HG03196 (cell line): ENCODE results near the gene CD34.
"Not testable (repeated sequence)": the region's sequence is repeated elsewhere in the genome, so short reads cannot be mapped to it uniquely, and the experiment has no call there.

Source experiments
- ATAC-seq: cut with Tn5 transposase; IDR thresholded peaks from one replicate; pipeline ENCODE4 v1.9.1; 2021; ENCODE audit not compliant: unreplicated experiment

Gene CD34

DNA sequence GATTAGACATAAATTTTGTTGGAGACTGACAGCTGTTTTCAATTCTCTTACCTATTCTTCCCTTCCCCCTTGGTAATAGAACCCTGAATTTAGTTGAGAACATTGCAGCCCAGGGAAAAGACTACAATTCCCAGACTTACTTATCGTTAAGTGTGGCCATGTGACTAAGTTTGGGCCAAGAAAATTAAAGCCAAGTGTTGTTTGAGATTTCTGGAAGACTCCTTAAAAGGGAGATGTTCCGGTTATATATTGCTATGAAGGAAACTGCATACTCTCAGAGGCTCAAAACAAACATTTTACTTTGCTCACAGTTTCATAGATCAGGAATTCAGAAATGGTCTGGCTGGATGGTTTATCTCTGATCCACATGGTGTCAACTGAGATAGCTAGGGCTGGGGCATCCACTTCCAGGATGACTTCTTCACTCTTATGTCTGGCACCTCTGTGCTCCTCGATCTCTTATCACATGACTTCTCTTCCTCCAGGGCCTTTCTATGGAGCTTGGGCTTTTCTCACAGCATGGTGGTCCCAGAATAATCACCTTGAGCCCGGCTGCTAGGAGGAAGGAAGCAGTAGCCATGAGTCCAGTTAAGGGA is 22.4 kb upstream of the CD34 start:
- no peak for ATAC-seq

DNA sequence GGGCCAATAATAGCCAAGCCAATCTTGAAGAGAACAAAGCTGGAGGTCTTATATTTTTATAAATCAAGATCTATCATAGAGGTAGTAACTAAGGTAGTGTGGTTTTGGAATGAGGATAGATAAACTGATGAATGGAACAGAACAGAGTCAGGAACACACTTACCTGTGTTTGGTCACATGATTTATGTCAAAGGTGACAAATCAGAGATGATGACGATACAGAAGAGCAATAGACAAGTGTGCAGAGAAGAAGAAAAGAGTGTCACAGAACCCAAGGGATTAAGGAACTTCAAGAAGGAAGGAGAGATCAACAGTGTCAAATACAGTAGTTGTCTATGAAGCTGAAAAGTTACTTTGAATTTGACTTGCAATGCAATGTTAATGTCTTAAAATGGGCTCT is 16.1 kb upstream of the CD34 start:
- no peak for ATAC-seq

DNA sequence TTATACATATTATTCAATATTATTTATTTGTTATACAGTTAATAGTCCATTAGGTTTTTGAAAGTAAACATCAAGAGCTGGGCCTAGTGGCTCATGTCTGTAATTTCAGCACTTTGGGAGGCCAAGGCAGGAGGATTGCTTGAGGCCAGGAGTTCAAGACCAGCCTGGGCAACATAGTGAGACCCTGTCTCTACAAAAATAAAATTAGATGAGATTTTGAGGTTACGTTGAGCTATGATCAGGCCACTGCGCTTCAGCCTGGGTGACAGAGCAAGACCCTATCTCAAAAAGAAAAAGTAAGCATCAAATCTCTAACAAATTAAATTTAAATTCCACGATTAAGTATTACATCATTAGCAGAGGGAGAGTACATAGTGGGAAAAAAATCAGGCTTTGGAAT is 15.0 kb upstream of the CD34 start:
- ATAC-seq = not testable (repeated sequence)

DNA sequence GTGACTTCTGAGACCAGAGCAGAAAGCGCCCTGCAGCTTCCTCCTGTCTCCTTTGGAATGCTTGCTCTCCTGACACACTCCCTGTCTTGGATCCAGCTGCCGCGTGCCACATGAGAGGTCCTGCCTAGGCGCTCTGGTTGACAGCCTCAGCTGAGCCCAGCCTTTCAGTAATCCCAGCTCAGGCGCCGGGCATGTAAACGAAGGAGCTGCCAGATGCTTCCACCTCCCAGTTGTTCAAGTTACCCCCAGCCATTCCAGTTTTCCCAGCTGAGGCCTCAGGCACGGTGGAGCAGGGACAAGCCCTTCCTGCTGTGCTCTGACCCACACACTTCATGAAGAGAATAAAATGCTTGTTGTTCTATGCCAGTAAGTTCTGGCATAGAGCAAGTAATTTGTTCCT is 14.3 kb upstream of the CD34 start:
- ATAC-seq = no peak

DNA sequence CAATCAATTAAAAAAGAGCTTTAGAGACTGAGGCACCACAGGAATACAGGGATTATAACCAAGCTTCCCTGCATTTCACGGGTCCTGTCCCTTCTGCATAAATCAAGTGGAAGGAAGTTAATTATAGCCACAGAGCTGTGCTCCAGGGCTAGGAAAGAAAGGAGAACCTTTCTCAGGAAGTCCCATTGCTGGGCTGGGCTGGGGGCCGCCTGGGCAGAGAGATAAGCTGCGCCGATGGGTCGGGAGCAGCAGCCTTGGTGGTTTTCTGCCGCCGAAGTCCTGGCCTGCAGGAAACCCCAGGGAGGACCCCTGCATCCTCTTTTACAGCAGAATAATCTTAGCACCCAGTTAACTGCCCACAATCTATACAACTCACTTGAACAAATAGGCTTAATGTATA is 12.6 kb upstream of the CD34 start:
- no peak for ATAC-seq

DNA sequence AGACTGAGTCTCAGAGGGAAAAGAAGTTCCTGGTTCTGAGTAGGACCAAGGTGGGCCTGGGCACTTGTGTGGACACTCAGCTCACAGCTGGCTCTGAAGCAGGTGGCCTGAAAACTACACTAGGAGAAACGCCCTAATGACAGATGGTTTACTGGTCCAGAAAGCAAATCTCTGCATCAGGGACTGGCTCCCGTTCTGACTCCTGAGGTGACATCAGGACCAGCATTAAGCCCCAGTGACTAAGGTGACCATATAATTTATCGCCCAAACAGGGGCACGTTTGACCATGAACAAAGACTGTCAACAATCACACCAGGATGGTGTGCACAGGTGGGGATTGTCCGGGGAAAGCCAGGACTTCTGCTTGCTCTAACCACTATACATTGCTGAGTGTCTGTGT is 12.2 kb upstream of the CD34 start:
- ATAC-seq = no peak

DNA sequence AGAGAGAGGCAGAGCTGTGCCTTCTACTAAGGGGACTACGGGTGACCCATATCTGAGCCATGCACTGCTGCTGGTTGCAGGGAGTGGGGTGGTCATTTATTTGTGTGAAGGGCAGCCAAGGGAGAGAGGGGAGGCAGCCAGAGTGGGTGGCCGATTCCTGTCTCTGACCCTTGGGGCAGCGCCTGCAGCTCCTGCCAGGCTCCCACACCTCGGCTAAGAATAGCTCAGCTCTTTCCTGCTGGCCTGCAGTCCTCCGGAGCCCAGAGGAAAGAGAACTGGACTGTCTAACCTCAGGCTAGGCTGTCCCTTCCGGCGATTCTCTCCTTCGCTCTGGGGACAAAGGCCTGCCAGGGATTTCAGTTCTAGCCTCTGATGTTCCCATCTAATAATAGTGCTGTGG is 11.6 kb upstream of the CD34 start:
- ATAC-seq = no peak

DNA sequence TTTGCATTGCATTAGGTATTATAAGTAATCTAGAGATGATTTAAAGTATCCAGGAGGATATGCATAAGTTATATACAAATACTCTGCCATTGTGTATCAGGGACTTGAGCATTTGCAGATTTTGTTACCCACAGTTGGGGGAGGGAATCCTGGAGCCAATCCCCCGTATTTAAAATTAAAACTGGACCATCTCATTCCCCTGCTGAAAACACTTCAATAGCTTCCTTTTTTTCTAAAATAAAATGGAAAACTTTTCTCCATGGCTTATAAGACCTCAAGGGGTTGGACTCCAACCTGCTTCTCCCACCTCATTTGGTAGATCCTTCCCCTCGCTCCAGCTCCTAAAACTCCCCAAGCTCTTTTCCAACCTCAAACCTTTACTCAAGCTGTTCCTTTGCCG is 10.4 kb upstream of the CD34 start:
- no peak for ATAC-seq

DNA sequence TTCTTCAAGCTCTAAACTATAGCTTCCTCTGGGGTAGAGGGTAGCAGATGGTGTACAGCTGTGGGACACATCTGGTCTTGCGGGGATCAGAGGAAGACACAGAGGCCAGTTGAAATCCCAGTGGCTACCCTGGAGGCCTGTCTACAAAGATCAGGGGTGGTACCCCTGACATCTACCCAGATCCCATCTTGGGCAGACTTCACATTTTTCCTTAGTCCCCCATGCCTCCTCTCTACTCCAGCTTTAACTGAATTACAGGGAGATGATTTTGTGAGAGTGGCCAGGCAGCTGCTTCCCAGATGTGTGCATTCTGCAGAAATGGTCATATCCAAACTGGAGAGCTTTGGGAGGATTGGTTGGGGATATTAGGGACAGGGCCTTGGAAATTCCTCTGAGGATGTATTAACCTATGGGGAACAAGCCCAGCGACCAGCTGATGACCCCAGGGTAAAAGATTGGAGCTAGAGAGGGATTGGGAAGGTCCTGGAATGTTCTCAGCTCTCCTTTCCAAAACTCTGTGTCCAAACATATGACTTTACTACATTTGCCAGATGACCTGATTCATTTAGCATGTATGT is 9.6 kb upstream of the CD34 start:
- ATAC-seq = no peak

DNA sequence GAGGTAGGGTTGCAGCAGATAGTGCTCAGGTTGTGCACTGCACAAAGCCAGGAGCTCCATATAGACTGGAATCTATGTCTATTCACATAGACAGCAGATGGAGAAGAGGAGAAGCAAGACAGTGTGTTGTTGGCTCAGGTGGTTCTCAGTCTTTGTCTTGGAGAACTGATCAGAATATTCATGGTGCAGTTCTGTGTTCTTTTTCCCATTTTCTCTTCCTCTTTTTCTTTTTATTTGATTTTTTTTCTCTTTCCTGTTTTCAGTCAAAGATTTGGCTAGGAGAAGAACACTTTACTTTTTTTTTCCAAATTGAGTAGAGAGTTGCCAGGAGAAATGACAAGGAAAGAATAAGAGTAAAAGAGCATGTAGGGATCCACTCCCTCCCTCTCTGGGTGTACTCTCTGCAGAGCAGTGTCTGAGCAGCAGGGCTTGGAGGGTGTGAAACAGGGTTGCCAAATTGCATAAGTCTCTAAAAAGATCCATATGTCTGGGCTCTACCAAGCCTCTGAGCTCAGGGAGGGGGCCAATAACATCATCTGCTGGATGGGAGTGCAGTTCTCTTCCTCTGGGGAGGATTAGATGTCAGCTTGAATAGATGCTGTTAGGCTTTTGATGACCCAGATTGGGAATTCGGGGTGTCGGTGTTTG is 8.7 kb upstream of the CD34 start:
- ATAC-seq = no peak

DNA sequence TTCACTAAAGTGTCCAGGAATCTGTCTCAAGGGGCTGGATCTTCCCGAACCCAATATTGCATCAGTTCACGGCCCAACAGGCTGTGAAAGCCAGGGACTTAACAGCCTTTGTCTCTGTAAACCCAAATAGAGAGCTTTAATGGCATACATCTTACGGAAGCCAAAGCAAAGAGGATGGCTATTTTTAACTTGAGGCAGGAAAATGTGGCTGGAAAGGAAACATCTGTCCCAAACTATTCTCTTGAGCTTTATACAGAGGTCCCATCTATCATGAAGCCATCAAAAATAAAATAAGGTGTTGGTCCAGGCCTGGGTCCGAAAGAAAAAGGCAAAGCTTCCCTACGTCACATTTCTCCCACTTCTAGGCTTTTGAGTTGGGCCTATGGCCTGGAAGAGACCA is 7.7 kb upstream of the CD34 start:
- ATAC-seq = no peak

DNA sequence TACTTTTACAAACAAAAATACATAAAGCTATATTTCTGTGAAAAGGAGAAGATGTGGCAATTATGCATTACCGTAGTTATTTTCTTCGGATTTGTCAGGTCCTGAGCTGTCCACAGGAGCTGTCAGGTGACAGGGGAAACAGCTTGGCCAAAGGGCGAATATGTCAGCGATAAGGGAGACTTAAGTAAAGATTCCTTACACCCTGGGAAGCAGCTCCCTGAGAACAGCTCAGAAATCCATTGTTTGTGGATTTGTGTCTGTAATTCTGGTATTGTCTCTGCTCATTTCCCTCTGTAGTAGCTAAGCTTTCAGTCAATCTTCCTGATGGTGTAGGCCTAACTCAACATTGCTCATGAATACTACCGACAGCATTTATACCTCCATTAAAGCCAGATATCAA is 7.1 kb upstream of the CD34 start:
- ATAC-seq = no peak

DNA sequence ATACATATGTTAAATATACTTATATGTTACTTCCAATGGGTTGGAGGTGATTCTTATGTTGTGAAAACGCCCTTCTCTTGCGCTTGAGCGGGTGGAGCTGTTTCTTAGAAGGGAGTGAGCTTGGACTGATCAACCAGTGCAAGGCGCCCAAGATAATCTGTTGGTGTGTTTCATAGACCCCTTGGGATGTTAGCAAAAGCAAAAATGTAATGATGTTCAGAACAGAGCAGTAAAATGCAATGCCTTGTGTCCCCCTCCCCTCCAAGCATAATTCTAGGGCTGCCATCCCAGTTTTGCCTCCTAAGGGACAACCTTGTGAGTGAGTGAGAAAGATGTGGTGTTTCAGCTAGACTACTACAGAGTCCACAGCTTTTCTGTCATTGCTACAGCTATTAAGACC is 6.2 kb upstream of the CD34 start:
- no peak for ATAC-seq

DNA sequence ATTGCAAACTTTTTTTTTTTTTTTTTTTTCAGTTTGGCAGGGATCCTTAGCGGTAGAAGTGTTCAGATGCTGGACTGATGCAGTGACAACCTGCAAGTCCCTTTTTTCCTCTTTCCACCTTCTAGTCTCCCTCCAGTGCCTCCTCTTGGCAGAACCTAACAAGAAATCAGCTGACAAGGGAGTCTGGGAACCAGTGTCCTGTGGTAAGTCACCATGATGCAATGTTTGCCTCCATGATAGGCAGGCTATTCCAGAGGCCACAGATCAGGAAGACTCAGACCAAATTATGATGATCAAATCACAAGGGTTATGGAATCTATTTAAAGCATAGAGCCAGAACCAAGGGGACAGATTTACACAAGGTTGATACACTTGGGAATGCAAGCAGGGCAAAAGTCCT is 3.0 kb upstream of the CD34 start:
- no peak for ATAC-seq

DNA sequence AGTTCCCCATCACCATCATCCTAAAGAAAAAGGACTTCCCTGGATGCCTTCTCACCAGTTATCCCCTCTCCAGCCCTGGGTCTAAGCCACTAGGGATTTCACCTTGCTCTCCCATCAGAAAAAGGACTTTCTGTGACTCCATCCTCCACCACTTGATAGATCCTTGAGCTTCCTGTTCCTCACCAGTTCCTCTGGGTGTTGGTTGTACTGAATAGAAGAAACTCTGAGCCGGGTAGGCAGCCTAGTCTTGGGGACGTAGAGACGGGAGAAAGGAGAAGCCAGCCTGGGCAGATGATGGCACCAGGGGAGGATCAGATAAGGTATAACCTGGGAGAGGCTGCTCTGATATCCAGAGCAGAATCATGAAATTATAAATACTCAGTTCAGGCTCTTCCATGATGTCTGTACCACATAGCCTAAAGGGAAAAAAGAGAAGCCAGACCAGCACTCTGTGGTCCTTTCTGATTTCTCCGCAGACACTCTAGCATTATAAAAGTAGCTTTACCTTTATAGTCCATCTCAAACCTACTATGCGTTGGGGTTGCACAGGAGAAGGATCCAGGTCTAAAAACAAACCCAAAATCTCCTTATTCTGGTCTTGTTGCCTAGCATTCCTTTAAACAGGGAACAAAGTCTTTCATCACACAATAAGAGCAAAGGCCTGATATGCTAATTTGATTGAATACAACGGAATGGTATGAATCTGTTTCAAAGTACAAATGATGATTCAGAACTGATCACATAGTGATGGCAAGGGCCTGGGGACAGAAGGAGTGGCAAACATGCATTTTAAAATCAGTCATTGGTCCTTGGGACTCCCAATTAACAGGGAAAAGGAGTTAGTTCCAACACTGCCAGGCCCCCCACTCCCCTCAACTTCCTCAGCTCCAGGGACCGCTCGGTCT is 1.2 kb upstream of the CD34 start:
- ATAC-seq = no peak

DNA sequence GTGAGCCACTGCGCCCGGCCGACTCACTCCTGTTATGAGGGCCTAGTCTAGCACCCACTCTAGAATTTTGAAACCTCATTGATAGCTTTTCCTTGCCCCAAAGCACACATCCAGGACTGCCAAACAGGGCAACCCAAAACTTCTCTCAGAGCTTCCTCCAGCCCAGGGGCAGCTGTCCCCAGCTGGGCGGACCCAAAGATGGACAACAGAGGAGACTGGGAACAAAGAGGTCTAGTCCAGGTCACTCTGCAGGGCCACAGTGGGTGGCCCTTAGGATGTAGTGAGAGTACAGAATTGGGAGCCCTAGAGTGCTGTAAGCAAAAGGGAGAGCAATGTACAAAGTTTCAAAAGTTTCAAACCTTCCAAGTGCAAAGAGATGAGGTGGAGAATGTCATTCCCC is 1.2 kb downstream of the CD34 start:
- no peak for ATAC-seq

DNA sequence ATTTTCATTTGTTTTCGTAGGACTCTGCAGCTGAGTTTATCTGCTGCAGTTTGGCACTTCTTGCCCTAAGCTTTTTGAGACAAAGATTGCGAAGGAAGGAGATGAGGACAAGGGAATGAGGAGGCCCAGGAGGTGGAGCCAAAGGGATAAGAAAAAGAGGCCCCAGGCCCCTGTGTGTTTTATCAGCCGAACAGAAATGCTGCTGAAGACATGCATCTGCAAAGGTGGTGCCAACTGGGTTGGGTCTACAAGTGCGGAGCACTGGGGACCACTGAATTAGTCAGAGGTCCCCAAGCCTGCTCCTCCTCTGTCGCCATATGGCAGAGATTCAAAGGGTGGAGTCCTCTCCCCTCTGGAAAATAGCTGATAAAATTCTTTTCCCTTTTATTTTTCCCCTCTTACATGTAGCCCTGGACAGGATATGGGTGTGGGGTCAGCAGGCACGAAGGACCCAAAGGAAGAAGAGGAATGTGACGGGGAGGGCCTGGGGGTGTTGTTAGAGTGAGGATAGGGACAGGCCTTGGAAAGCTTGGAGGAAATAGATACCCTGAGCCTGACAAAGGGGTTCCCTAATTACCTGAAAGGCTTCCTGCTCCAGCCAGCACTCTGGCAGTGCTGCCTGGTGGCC is 2.7 kb downstream of the CD34 start:
- ATAC-seq = no peak

DNA sequence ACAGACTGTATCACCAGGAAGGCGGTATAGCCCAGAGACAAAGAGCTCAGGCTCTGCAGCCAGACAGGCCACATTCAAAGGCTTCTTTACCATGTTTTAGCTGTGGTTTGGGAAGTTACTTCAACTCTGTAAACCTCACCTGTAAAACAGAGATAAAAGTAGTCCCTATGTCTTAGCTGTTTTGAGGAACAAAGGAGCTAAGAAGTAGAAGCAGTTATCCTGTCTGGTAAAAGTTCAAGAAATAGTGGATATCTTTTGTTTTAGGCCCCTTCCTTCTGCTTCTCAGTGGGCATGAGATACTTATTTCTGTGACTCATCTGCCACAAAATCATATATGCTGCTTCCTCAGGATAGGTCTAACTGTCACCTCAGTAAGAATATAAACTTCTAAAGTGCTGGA is 6.5 kb downstream of the CD34 start:
- ATAC-seq = no peak

DNA sequence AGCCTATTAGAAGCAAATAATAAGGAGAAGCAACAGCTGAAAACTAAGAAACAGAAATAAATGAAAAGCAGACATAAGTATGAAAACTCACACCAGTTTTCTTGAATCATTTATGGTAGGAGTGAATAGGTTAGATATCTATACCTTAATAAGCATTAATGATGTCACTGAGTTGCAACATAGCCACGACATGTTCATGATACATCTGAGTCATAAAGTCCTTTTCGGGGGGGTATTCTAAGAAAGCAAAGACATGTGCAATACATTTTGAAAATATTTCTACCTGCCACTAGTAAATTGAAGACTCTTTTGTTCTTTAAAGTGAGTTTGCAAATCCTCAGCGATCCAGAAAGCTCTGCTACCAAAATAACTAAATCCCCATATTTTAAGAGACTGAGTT is 7.2 kb downstream of the CD34 start:
- no peak for ATAC-seq

DNA sequence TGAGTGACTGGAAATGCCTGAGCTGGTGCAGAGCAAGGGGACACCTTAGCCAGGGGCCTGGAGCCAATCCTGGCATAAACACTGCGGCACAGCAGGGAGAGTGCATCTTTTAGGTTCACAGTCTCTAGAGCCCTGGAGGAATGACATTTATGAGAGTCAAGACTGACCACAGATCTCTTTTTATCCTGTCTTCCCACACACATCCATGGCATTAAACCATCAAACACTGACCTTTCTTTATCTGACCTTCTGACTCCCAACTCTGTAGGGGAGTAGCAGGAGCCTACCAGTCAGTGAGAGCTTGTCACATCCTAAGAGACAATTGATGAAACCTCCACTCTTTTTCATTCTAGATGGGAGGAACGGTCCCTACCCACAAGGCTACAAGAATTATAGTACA is 7.9 kb downstream of the CD34 start:
- no peak for ATAC-seq

DNA sequence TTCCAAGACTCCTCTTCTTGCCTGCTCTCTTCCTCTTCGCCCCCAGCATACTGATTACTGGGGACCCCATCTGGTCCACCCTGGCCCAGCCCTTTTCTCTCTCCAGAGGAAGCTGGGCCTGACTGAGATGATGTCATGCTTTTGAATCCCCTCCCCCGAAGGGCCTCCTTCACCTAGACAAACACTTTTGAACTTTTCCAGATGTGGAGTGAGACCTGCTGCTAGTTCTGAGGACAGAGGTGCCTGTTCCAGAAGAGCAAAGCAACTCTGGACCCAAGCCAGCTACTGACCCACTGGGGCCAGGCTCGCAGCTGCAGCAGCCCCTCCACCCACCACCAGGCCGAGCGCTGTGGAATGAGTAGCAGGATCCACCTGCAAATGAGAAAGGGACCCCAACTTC is 8.4 kb downstream of the CD34 start:
- no peak for ATAC-seq
